Activated CD8-positive, alpha-beta memory T cell treated with anti-CD3 and anti-CD28 coated beads for 36 hours (primary cell): ENCODE results near the gene CAPSL. TPM values are rescaled to one million over a fixed set of nuclear protein-coding genes. Genes with fewer than 3 reads are reported as not detected.

Experiments used
- CTCF ChIA-PET: fragments of 350-600 bp; sonication (Branson Sonifier 250); formaldehyde crosslinking; loops from one replicate; lab custom pipeline; 2021; ENCODE audit warnings: antibody characterized with exemption; lab: Charles Lee
- POLR2A ChIA-PET: fragments of 350-600 bp; sonication (Branson Sonifier 250); formaldehyde crosslinking; loops from one replicate; lab custom pipeline; 2021; ENCODE audit warnings: antibody characterized with exemption; lab: Charles Lee
- total RNA-seq, 2 experiments: library from RNA; stranded (reverse); gene quantifications; one replicate each; pipeline ENCODE4 v1.2.3, GENCODE V29; 2021

CAPSL gene
- total RNA-seq, 2 experiments from 2014 or later: 0.27 to 0.44 TPM

DNA sequence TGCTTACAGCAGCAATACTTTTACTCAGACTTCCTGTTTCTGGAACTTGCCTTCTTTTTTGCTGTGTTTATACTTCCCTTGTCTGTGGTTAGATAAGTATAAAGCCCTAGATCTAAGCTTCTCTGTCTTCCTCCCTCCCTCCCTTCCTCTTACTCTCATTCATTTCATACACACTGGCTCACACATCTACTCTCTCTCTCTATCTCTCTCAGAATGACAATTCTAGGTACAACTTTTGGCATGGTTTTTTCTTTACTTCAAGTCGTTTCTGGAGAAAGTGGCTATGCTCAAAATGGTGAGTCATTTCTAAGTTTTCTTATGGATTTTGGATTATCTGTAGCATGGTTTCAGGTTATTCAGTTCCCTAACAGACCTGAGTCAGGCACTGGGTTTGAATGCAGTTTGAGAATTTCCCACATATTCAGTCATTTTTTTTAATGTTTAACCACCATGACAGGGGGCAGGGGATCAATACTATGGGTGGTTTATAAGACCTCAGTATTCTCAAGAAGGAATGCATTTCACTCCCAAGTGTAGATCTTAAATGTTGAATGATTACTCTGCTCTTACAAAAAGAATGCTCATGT lies 81.6 kb downstream of the CAPSL start, which contains the start of gene IL7R:
IL7R (plus strand) TSS at position 127 of the 587 bp plus-strand sequence; CDS start at position 214, 87 bp downstream.
- POLR2A ChIA-PET: interaction anchor here (0.7 to 1.7 kb wide), 5 partner anchors 18 to 80 kb away, joined by 3 to 7 read pairs (median 3); no protein-coding TSS in a partner anchor
- CTCF ChIA-PET: interaction anchor here (1.1 to 2.1 kb wide), 4 partner anchors 18 to 80 kb away, joined by 3 to 6 read pairs (median 4); no protein-coding TSS in a partner anchor

DNA sequence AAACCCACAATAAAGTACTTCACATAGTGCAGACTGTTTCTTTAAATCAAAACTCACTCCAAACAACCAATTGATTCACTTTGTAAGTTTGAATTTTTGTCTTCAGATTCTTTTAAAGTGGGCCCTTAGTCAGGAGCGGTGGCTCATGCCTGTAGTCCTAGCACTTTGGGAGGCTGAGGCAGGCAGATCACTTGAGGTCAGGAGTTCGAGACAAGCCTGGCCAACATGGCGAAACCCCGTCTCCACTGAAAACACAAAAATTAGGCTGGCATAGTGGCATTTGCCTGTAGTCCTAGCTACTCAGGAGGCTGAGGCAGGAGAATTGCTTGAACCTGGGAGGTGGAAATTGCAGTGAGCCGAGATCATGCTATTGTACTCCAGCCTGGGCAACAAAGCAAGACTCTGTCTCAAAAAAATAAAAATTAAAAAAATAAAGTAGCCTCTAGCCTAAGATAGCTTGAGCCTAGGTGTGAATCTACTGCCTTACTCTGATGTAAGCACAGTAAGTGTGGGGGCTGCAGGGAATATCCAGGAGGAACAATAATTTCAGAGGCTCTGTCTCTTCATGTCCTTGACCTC lies 82.1 kb downstream of the CAPSL start:
- ChIA-PET CTCF (interaction anchor here (1.1 to 2.1 kb wide), 3 partner anchors 18 to 78 kb away, joined by 3 to 6 read pairs (median 5); no protein-coding TSS in a partner anchor), POLR2A (interaction anchor here (0.8 to 1.7 kb wide), 4 partner anchors 18 to 79 kb away, joined by 3 to 7 read pairs (median 4); no protein-coding TSS in a partner anchor)

DNA sequence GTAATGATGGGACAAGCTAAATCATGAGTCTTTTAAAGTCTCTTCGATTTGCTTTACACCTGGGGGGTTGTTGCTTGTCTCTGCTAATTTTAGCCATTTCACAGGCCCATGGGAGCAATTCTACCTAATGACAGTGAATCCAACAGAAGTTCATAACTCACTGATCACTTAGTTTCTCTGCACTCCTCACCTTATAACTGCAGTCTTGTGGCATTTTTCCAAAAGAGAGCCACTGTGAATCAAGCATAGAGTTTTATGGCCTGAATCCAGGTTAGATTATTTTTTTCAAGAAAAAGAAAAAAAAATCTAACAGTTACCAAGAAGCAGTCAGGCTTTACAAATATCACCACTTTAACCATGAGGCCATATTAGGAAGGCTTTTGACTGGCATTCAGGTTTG lies 83.2 kb downstream of the CAPSL start:
- POLR2A ChIA-PET: interaction anchor here (0.6 to 1.4 kb wide), 3 partner anchors 18 to 43 kb away, joined by 3 to 5 read pairs (median 4); no protein-coding TSS in a partner anchor
- CTCF ChIA-PET: interaction anchor here (0.9 to 1.2 kb wide), 2 partner anchors 71 to 75 kb away, joined by 3 to 4 read pairs; no protein-coding TSS in a partner anchor

Other genes with a start within 250 kb of the CAPSL start
- gene IL7R, start 81.7 kb downstream of the CAPSL start, total RNA-seq: 10 to 100 TPM; 81.4 to 82.5 TPM
- not detected for gene UGT3A1, start 52.8 kb upstream of the CAPSL start, total RNA-seq
- gene UGT3A2, start 128.3 kb upstream of the CAPSL start, total RNA-seq: not detected
- gene LMBRD2, start 213.3 kb upstream of the CAPSL start, total RNA-seq: 10 to 100 TPM; 11.9 to 12.0 TPM
- gene SKP2, start 213.5 kb upstream of the CAPSL start, total RNA-seq: 10 to 100 TPM; 61.2 to 64.9 TPM